Parathyroid adenoma (tissue), 2 donors: ENCODE results near the gene SHC2.
A peak's percentile ranks its signal among the peaks of the same experiment; 100 is the strongest.

Experiments
- H2AFZ ChIP-seq: fragments of 300-600 bp; sonication (generic); one replicate; pipeline ENCODE4 v1.7.0; 2017; ENCODE audit warnings: antibody characterized with exemption, mild to moderate bottlenecking
- H3K27ac ChIP-seq: fragments of 300-600 bp; sonication (generic); one replicate; pipeline ENCODE4 v1.7.0; 2017
- H3K27me3 ChIP-seq: fragments of 300-600 bp; sonication (generic); one replicate; pipeline ENCODE4 v1.7.0; 2017; ENCODE audit warnings: low read length; ENCODE audit not compliant: control insufficient read depth, insufficient read depth
- H3K36me3 ChIP-seq: fragments of 300-600 bp; sonication (generic); one replicate; pipeline ENCODE4 v1.7.0; 2017; ENCODE audit warnings: low read length; ENCODE audit not compliant: control insufficient read depth, insufficient read depth
- H3K4me1 ChIP-seq: fragments of 300-600 bp; sonication (generic); one replicate; pipeline ENCODE4 v1.7.0; 2017; ENCODE audit warnings: control low read depth
- H3K4me2 ChIP-seq: fragments of 300-600 bp; sonication (generic); one replicate; pipeline ENCODE4 v1.7.0; 2017; ENCODE audit warnings: low read length
- H3K4me3 ChIP-seq: fragments of 300-600 bp; sonication (generic); one replicate; pipeline ENCODE4 v1.7.0; 2017; ENCODE audit warnings: low read depth, low read length
- H3K79me2 ChIP-seq: fragments of 300-600 bp; sonication (generic); one replicate; pipeline ENCODE4 v1.7.0; 2017; ENCODE audit warnings: control low read depth
- H3K9ac ChIP-seq: fragments of 300-600 bp; sonication (generic); one replicate; pipeline ENCODE4 v1.7.0; 2017; ENCODE audit warnings: mild to moderate bottlenecking
- H3K9me3 ChIP-seq: fragments of 300-600 bp; sonication (generic); one replicate; pipeline ENCODE4 v1.7.0; 2017; ENCODE audit warnings: low read length; ENCODE audit not compliant: control insufficient read depth
- TF ChIP-seq, protein P1 (sequence below): fragments of 300-600 bp; sonication (generic); IDR thresholded peaks from one replicate; pipeline ENCODE4 v1.7.0; 2017; ENCODE audit warnings: antibody characterized with exemption, mild to moderate bottlenecking
- donor health status: primary hyperparathyroidism.

Gene SHC2

DNA sequence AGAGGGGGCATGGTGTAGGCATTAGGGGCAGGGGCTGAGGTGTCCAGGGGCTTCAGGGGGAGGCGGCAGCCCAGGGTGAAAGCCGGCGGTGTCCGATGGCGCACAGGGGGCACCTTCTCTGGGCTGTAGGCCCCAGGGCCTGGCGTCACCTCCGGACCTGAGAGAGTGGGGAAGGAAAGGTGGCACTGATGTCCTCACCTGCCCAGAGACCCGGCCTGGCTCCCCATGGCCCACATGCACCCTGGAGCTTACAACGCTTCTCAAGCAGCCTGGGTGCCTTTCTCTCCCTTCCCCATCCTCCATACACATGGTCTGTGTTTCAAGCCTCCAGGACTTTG lies 3.3 kb upstream of the SHC2 start:
- no peaks in the 10 kb centered on the region for H3K27me3 ChIP-seq
- H3K4me2 ChIP-seq: no peak overlapping the region
- no peaks in the 10 kb centered on the region for H3K79me2 ChIP-seq
- H3K4me1 ChIP-seq: no peaks in the 10 kb centered on the region
- H3K9ac ChIP-seq: no peak overlapping the region
- no peaks in the 10 kb centered on the region for H3K9me3 ChIP-seq
- no peak overlapping the region for H3K4me3 ChIP-seq
- no peak overlapping the region for H2AFZ ChIP-seq
- no peaks in the 10 kb centered on the region for H3K36me3 ChIP-seq
- TF ChIP-seq, protein P1, sequence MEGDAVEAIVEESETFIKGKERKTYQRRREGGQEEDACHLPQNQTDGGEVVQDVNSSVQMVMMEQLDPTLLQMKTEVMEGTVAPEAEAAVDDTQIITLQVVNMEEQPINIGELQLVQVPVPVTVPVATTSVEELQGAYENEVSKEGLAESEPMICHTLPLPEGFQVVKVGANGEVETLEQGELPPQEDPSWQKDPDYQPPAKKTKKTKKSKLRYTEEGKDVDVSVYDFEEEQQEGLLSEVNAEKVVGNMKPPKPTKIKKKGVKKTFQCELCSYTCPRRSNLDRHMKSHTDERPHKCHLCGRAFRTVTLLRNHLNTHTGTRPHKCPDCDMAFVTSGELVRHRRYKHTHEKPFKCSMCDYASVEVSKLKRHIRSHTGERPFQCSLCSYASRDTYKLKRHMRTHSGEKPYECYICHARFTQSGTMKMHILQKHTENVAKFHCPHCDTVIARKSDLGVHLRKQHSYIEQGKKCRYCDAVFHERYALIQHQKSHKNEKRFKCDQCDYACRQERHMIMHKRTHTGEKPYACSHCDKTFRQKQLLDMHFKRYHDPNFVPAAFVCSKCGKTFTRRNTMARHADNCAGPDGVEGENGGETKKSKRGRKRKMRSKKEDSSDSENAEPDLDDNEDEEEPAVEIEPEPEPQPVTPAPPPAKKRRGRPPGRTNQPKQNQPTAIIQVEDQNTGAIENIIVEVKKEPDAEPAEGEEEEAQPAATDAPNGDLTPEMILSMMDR: no peak
- no peak overlapping the region for H3K27ac ChIP-seq

DNA sequence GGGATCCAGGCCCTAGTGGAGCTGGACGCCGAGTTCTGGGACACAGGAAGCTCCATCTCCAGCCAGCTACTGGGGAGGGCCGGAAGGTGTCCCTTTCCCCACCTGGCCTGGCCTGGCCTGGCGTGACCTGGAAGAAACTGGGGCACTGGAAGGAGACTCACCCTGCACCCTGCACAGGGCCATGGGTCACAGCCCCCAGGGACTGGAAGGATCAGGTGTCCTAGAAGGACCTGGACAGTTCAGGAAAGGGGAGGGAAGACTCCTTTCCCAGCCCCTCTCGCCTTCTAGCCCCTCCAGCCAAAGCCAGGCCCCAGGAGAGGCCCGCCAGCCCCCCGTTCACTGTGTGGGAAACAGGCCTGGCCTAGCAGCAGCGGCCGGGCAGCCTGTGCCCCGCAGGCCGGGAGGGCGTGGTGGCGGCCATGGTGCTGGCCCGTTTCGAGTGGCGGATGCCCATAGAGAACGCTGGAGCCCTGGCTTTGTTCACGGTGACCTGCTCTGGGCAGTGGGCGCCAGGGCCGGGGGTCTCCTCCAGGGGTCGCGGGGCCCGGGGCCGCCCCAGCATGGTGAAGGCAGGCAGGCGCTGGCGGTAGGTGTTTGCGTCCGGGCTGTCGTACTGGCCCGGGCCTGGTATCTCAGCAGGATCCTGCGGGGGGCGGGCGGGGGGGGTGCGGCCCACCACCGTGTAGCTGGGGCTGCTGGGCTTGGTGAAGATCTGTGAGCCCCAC lies 2.8 kb upstream of the SHC2 start:
- no peaks in the 10 kb centered on the region for H3K4me1 ChIP-seq
- no peaks in the 10 kb centered on the region for H3K36me3 ChIP-seq
- H3K27ac ChIP-seq: no peak overlapping the region

DNA sequence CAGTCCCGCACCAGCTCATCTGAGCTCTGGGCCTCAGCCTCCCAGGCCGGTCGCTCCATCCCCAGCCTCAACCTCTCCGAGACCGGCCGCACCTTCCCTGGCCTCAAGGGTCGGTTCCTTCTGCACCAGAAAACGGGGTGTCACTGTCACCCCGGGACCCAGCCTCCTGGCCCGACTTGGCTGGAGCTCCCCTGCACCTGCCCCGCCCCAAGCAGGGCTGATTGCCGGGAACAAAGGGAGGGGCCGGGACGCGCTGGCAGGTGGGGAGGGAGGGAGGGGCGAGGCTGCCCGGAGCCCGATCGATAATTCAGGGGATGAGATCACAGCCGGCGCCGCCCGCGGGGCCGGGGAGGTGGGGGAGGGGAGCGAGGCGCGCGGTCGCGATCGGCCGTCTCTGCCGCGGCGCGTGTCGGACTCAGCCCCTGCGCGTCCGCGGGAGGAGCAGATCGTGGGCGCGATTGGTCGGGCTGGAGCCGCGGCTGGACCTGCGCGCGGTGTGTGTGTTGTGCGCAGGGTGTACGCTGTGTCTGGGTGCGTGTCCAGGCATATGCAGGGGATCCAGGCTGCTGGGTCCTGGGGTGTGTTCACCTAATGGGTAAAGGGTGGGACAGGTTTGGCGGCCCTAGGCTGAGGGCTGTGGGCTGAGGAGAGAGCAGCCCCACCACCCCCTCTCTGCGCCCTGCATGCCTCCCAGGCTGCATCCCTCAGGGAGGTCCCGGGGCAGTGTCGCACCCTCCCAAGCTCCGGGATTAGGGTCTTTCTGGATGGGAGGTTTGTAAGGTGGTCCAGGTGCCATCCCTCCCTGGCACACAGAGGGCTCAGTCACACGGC lies 1.1 kb upstream of the SHC2 start:
- H2AFZ ChIP-seq: peak overlapping the region; percentile 61
- H3K79me2 ChIP-seq: no peaks in the 10 kb centered on the region
- H3K27ac ChIP-seq: peak overlapping the region; percentile 60
- H3K4me2 ChIP-seq: peak overlapping the region; percentile 76
- no peaks in the 10 kb centered on the region for H3K36me3 ChIP-seq
- TF ChIP-seq, protein P1: no peak
- no peaks in the 10 kb centered on the region for H3K9me3 ChIP-seq
- no peaks in the 10 kb centered on the region for H3K4me1 ChIP-seq
- no peaks in the 10 kb centered on the region for H3K27me3 ChIP-seq
- peak overlapping the region; percentile 43 for H3K4me3 ChIP-seq
- H3K9ac ChIP-seq: no peak overlapping the region

More for the DNA sequence above, 2.8 kb upstream of the SHC2 start:
- Histone ChIP-seq H3K79me2 (no peaks in the 10 kb centered on the region), H3K4me3 (no peak overlapping the region), H3K27me3 (no peaks in the 10 kb centered on the region), H2AFZ (no peak overlapping the region), H3K9ac (no peak overlapping the region), H3K4me2 (no peak overlapping the region), H3K9me3 (no peaks in the 10 kb centered on the region)
- TF ChIP-seq, protein P1: no peak

DNA sequence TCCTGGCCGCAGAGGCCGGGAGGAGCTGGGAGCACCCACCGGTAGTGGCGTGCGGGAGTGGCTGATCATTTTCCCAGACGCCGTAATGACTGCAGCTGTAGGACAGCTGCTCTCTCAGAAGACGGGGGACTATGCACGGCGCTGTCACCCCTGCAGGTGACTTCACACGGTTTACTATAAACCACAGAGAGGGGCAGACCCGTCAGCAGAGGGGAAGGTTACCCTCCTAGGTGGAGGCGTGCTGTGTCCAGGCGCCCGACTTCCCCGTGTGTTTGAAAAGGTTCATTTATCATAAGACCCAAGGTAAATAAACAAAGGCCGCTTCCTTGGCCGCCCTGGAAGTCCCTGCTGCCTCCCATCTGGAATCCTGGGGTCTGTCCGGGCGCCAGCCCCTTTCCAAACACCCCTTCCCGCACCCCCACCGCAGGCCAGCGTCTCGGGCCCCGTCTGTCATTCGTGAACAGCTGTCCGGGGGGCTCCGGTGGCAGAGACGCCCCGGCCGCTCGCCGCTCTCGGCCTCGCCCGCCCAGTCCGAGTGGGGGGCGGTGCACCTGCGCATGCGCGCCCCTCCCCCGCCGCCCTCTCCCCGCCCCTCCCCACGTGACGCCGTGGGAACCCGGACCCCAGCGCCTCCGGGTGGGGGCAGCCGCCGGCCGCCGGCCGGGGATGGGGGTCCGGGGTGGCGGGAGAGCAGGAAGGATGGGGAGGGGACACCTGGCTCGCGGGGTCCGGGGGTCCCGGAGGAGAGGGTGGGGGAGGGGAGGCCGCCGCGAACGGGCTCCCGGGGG lies 915 bp downstream of the SHC2 start:
- no peaks in the 10 kb centered on the region for H3K4me1 ChIP-seq
- peak overlapping the region; percentile 64 for H2AFZ ChIP-seq
- peak overlapping the region; percentile 88 for H3K4me3 ChIP-seq
- peak overlapping the region; percentile 21 for H3K27ac ChIP-seq
- no peaks in the 10 kb centered on the region for H3K9me3 ChIP-seq
- TF ChIP-seq, protein P1: no peak
- no peaks in the 10 kb centered on the region for H3K36me3 ChIP-seq
- no peaks in the 10 kb centered on the region for H3K79me2 ChIP-seq
- no peak overlapping the region for H3K9ac ChIP-seq
- peak overlapping the region; percentile 88 for H3K4me2 ChIP-seq
- H3K27me3 ChIP-seq: no peaks in the 10 kb centered on the region
